K562 (cell line): Measurements from ENCODE around the gene MRPL57. TPM values are rescaled to one million over a fixed set of nuclear protein-coding genes. Genes with fewer than 3 reads are reported as not detected.

Experiments used
- ELF4 ChIP-seq: fragments of 450-650 bp; formaldehyde crosslinking; IDR thresholded peaks from 2 replicates; pipeline ENCODE4 v1.4.0; 2022; ENCODE audit warnings: missing genetic modification characterization
- MBD1 ChIP-seq: fragments of 250-450 bp; sonication (Bioruptor Pico); IDR thresholded peaks from 2 replicates; pipeline ENCODE4 v1.8.0; 2022; ENCODE audit warnings: inconsistent platforms
- RAD51 ChIP-seq: fragments of 450-650 bp; IDR thresholded peaks from 2 replicates; pipeline ENCODE4 v1.7.1; 2016; ENCODE audit warnings: low read depth, mild to moderate bottlenecking, borderline replicate concordance
- SIN3B ChIP-seq: fragments of 450-650 bp; IDR thresholded peaks from 2 replicates; pipeline ENCODE4 v1.6.1; 2017; ENCODE audit warnings: low read depth, mild to moderate bottlenecking, moderate library complexity
- ZNF239 ChIP-seq: fragments of 250-450 bp; sonication (Bioruptor Pico); IDR thresholded peaks from 2 replicates; pipeline ENCODE4 v1.4.0; 2020; ENCODE audit warnings: mild to moderate bottlenecking
- ZNF316 ChIP-seq: fragments of 450-650 bp; IDR thresholded peaks from 2 replicates; pipeline ENCODE4 v1.6.1; 2016
- polyA plus RNA-seq, 8 experiments: library from polyadenylated mRNA; depleted of rRNA in 4 of 8; stranded (reverse) in 5 of 8; unstranded in 3 of 8; fragments of >200 nt; fragmentation: Nextera tagmentation in 2 of 8; fragmentation: Illumina TruSeq in 1 of 8; extraction: Ambion mirVana in 2 of 8; extraction: Trizol in 1 of 8; gene quantifications; 2 replicates each; pipeline versions ENCODE4 v1.2.1 to v1.2.3, GENCODE V29; 2011 to 2014; ENCODE audit warnings: inconsistent platforms in 1 of 8, missing spikeins in 1 of 8
- total RNA-seq, 7 experiments: library from RNA; depleted of rRNA in 6 of 7; stranded (reverse); fragments of >200 nt in 6 of 7; fragmentation: Illumina TruSeq in 2 of 7; extraction: Trizol in 2 of 7; gene quantifications; 2 replicates each; pipeline versions ENCODE4 v1.2.1 to v1.2.3, GENCODE V29; 2011 to 2021; ENCODE audit warnings: low replicate concordance in 1 of 7
- TF ChIP-seq, protein P1 (sequence below): fragments of 200-600 bp; sonication (generic); IDR thresholded peaks from one replicate; pipeline ENCODE4 v1.6.1; 2012; ENCODE audit warnings: mild to moderate bottlenecking, low read depth, low read length, inconsistent platforms

Gene MRPL57
- total and polyA plus RNA-seq, 9 of the 15 experiments (the other 6 are each of a cell fraction or from before 2014, with no cell fraction given): 6.5 to 40.4 (median 15.7) TPM

DNA sequence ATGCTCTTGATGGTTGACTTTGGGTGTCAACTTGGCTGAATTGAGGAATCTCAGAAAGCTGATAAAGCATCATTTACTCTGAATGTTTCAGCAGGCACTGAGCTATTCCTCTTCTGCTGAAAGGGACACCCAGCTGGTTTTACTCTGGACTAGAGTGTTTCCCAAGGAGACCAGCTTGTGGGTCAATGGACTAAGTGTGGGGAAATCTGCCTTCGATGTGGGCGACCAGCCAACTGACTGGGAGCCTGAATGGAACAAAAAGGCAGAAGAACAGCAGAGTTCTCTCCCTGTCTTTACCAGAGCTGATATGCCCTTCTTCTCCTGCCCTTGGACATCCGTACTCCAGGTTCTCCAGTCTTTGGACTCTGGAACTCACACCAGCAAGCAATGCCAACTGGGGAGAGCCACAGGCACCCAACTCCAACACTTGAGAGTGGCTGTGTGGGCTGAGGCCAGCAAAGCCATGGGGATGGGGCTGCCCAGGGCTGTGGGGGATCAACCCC is 32.2 kb downstream of the MRPL57 start (continued):
- TF ChIP-seq, protein P1, sequence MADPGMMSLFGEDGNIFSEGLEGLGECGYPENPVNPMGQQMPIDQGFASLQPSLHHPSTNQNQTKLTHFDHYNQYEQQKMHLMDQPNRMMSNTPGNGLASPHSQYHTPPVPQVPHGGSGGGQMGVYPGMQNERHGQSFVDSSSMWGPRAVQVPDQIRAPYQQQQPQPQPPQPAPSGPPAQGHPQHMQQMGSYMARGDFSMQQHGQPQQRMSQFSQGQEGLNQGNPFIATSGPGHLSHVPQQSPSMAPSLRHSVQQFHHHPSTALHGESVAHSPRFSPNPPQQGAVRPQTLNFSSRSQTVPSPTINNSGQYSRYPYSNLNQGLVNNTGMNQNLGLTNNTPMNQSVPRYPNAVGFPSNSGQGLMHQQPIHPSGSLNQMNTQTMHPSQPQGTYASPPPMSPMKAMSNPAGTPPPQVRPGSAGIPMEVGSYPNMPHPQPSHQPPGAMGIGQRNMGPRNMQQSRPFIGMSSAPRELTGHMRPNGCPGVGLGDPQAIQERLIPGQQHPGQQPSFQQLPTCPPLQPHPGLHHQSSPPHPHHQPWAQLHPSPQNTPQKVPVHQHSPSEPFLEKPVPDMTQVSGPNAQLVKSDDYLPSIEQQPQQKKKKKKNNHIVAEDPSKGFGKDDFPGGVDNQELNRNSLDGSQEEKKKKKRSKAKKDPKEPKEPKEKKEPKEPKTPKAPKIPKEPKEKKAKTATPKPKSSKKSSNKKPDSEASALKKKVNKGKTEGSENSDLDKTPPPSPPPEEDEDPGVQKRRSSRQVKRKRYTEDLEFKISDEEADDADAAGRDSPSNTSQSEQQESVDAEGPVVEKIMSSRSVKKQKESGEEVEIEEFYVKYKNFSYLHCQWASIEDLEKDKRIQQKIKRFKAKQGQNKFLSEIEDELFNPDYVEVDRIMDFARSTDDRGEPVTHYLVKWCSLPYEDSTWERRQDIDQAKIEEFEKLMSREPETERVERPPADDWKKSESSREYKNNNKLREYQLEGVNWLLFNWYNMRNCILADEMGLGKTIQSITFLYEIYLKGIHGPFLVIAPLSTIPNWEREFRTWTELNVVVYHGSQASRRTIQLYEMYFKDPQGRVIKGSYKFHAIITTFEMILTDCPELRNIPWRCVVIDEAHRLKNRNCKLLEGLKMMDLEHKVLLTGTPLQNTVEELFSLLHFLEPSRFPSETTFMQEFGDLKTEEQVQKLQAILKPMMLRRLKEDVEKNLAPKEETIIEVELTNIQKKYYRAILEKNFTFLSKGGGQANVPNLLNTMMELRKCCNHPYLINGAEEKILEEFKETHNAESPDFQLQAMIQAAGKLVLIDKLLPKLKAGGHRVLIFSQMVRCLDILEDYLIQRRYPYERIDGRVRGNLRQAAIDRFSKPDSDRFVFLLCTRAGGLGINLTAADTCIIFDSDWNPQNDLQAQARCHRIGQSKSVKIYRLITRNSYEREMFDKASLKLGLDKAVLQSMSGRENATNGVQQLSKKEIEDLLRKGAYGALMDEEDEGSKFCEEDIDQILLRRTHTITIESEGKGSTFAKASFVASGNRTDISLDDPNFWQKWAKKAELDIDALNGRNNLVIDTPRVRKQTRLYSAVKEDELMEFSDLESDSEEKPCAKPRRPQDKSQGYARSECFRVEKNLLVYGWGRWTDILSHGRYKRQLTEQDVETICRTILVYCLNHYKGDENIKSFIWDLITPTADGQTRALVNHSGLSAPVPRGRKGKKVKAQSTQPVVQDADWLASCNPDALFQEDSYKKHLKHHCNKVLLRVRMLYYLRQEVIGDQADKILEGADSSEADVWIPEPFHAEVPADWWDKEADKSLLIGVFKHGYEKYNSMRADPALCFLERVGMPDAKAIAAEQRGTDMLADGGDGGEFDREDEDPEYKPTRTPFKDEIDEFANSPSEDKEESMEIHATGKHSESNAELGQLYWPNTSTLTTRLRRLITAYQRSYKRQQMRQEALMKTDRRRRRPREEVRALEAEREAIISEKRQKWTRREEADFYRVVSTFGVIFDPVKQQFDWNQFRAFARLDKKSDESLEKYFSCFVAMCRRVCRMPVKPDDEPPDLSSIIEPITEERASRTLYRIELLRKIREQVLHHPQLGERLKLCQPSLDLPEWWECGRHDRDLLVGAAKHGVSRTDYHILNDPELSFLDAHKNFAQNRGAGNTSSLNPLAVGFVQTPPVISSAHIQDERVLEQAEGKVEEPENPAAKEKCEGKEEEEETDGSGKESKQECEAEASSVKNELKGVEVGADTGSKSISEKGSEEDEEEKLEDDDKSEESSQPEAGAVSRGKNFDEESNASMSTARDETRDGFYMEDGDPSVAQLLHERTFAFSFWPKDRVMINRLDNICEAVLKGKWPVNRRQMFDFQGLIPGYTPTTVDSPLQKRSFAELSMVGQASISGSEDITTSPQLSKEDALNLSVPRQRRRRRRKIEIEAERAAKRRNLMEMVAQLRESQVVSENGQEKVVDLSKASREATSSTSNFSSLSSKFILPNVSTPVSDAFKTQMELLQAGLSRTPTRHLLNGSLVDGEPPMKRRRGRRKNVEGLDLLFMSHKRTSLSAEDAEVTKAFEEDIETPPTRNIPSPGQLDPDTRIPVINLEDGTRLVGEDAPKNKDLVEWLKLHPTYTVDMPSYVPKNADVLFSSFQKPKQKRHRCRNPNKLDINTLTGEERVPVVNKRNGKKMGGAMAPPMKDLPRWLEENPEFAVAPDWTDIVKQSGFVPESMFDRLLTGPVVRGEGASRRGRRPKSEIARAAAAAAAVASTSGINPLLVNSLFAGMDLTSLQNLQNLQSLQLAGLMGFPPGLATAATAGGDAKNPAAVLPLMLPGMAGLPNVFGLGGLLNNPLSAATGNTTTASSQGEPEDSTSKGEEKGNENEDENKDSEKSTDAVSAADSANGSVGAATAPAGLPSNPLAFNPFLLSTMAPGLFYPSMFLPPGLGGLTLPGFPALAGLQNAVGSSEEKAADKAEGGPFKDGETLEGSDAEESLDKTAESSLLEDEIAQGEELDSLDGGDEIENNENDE: no peak
- TF ChIP-seq ELF4 (CRISPR knock-in tag): no peak
- TF ChIP-seq SIN3B: no peak
- TF ChIP-seq ZNF316: no peak
- TF ChIP-seq ZNF239: no peak
- no peak for TF ChIP-seq MBD1 (CRISPR knock-in tag)
- no peak for TF ChIP-seq RAD51
